Measurements from ENCODE around the gene PBX1. TPM values are rescaled to one million over a fixed set of nuclear protein-coding genes. Genes with fewer than 3 reads are reported as not detected.

PBX1 gene
- total and polyA plus RNA-seq, 2 experiments from 2014 or later: 9.7 to 38.8 TPM

GRCh38 chr1:164590592-164590991, 31.6 kb downstream of the PBX1 start:
- Histone ChIP-seq H3K9me3 (ENCODE audit: low read depth) (no peaks in the 10 kb centered on the region), H3K4me3 (no peak overlapping the region), H3K36me3 (ENCODE audit: low read depth) (no peaks in the 10 kb centered on the region), H4K20me1 (ENCODE audit: insufficient read depth) (no peaks in the 10 kb centered on the region), H3K4me1 (ENCODE audit: insufficient read depth) (peaks cover 27% of the 10 kb centered on the region), H2AFZ (no peak overlapping the region), H3K27ac (no peak overlapping the region), H3K4me2 (ENCODE audit: unreplicated experiment) (no peak overlapping the region), H3K79me2 (ENCODE audit: insufficient read depth) (peaks cover 77% of the 10 kb centered on the region), H3K27me3 (replicated peaks; ENCODE audit: insufficient read depth) (no peaks in the 10 kb centered on the region), H3K9ac (no peak overlapping the region), H3F3A (ENCODE audit: insufficient read depth) (peaks cover 7% of the 10 kb centered on the region; the same call in 1 of the 2 replicates), H3K9me2 (ENCODE audit: insufficient read depth) (peaks cover 3% of the 10 kb centered on the region; the same call in 1 of the 2 replicates)
- in situ Hi-C loops (cut with MboI): no loop called here
- DNase-seq: no peak
- TF ChIP-seq EZH2 (IDR thresholded peaks at IDR 0.05; ENCODE audit: insufficient read depth, poor library complexity, severe bottlenecking) (no peak), EZH2phosphoT487 (IDR thresholded peaks at IDR 0.05; ENCODE audit: insufficient read depth, low read depth) (no peak)
- 88 to 91% methylated on average over 5 of the region's 5 CpGs for WGBS, 2 experiments (ENCODE audit: low coverage in 1 of 2, low lambda C conversion rate in 2 of 2, missing lambda C conversion rate in 2 of 2)

DNA sequence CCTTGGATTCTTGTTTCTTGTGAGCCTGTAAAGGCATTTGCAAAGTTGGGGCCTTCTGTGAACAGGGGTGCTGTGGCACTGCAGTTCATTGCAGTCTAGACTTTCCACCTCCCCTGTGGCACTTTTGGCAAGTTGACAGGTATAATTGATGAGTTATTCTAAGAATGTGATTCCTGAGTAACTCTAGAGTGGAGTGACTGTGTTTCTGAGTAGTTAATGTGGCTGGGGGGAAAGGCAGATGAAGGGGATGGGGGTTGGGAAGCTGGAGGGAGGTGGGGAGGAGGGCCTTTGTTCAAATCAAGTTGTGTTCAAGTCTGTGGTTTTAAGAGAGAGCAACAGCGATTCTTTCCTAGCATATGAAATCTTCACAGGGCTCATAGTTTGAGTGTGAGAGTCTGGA, 32.9 kb downstream of the PBX1 start:
- Histone ChIP-seq H3K9me3 (ENCODE audit: low read depth) (no peaks in the 10 kb centered on the region), H3F3A (ENCODE audit: insufficient read depth) (peaks cover 7% of the 10 kb centered on the region), H3K79me2 (ENCODE audit: insufficient read depth) (peaks cover 78% of the 10 kb centered on the region), H4K20me1 (ENCODE audit: insufficient read depth) (0 out of 2 replicates have a peak, but pooled peaks cover 6% of the 10 kb centered on the region), H3K9ac (no peak overlapping the region), H3K4me1 (ENCODE audit: insufficient read depth) (peaks cover 27% of the 10 kb centered on the region), H3K27ac (peak overlapping the region; percentile 43), H2AFZ (no peak overlapping the region), H3K9me2 (ENCODE audit: insufficient read depth) (peaks cover 6% of the 10 kb centered on the region; the same call in 1 of the 2 replicates), H3K4me2 (ENCODE audit: unreplicated experiment) (peak overlapping the region; percentile 7), H3K4me3 (no peak overlapping the region), H3K36me3 (ENCODE audit: low read depth) (no peaks in the 10 kb centered on the region), H3K27me3 (replicated peaks; ENCODE audit: insufficient read depth) (no peaks in the 10 kb centered on the region)
- DNase-seq: peak; percentile 56
- WGBS, 2 experiments (ENCODE audit: low coverage in 1 of 2, low lambda C conversion rate in 2 of 2, missing lambda C conversion rate in 2 of 2): 50 to 71% methylated on average over 1 of the region's 1 CpG
- in situ Hi-C loops (cut with MboI): no loop called here
- no peak for TF ChIP-seq EZH2 (IDR thresholded peaks at IDR 0.05; ENCODE audit: insufficient read depth, poor library complexity, severe bottlenecking)

DNA sequence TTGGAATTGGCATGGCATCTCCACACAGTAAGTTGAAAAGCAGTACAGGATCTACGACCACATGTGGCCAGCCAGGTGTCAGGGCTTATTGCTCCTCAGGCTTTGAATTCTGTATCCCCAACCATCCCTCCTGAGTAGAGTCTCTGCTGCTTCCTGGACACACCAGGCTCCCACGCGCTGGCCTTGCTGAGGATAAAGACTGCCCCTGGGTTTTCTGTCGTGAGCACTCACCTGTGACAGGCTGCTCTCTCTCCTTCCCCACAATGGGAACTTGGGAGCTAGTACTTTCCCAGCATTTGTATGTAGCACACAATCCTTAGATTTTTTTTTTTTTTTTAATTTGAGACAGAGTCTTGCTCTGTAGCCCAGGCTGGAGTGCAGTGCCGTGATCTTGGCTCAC, 33.6 kb downstream of the PBX1 start:
- Histone ChIP-seq H3K27ac (peak overlapping the region; percentile 43; the same call in 1 of the 2 replicates), H3F3A (ENCODE audit: insufficient read depth) (peaks cover 7% of the 10 kb centered on the region), H3K9ac (no peak overlapping the region), H3K9me3 (ENCODE audit: low read depth) (no peaks in the 10 kb centered on the region), H3K4me3 (no peak overlapping the region), H3K9me2 (ENCODE audit: insufficient read depth) (peaks cover 6% of the 10 kb centered on the region; the same call in 1 of the 2 replicates), H3K36me3 (ENCODE audit: low read depth) (no peaks in the 10 kb centered on the region; the same call in 1 of the 2 replicates), H3K79me2 (ENCODE audit: insufficient read depth) (peaks cover 76% of the 10 kb centered on the region), H3K4me2 (ENCODE audit: unreplicated experiment) (no peak overlapping the region), H2AFZ (no peak overlapping the region), H4K20me1 (ENCODE audit: insufficient read depth) (0 out of 2 replicates have a peak, but pooled peaks cover 6% of the 10 kb centered on the region), H3K27me3 (replicated peaks; ENCODE audit: insufficient read depth) (no peaks in the 10 kb centered on the region), H3K4me1 (ENCODE audit: insufficient read depth) (peaks cover 27% of the 10 kb centered on the region)
- in situ Hi-C loops (cut with MboI): no loop called here
- WGBS, 2 experiments (ENCODE audit: low coverage in 1 of 2, low lambda C conversion rate in 2 of 2, missing lambda C conversion rate in 2 of 2): 97 to 99% methylated on average over 4 to 5 of the region's 5 CpGs
- no peak for DNase-seq
- TF ChIP-seq EZH2 (IDR thresholded peaks at IDR 0.05; ENCODE audit: insufficient read depth, poor library complexity, severe bottlenecking) (no peak), EZH2phosphoT487 (IDR thresholded peaks at IDR 0.05; ENCODE audit: insufficient read depth, low read depth) (no peak)

- no peak overlapping the region for H3K4me3 ChIP-seq
- WGBS, 2 experiments (ENCODE audit: low coverage in 1 of 2, low lambda C conversion rate in 2 of 2, missing lambda C conversion rate in 2 of 2): 47 to 48% methylated on average over 4 of the region's 4 CpGs
- no peak overlapping the region for H3K27ac ChIP-seq
- H3K9ac ChIP-seq: no peak overlapping the region
- H3K4me2 ChIP-seq (ENCODE audit: unreplicated experiment): no peak overlapping the region
- H3K4me1 ChIP-seq (ENCODE audit: insufficient read depth): peaks cover 12% of the 10 kb centered on the region
- H4K20me1 ChIP-seq (ENCODE audit: insufficient read depth): 0 out of 2 replicates have a peak, but pooled peaks cover 6% of the 10 kb centered on the region
- H3K9me3 ChIP-seq (ENCODE audit: low read depth): no peaks in the 10 kb centered on the region
- peaks cover 6% of the 10 kb centered on the region; the same call in 1 of the 2 replicates for H3K9me2 ChIP-seq (ENCODE audit: insufficient read depth)
- TF ChIP-seq EZH2phosphoT487 (IDR thresholded peaks at IDR 0.05; ENCODE audit: insufficient read depth, low read depth) (no peak), EZH2 (IDR thresholded peaks at IDR 0.05; ENCODE audit: insufficient read depth, poor library complexity, severe bottlenecking) (no peak)
- H3K36me3 ChIP-seq (ENCODE audit: low read depth): no peaks in the 10 kb centered on the region; the same call in 1 of the 2 replicates
- H3K27me3 ChIP-seq (replicated peaks; ENCODE audit: insufficient read depth): no peaks in the 10 kb centered on the region
- no peak overlapping the region for H2AFZ ChIP-seq
- peaks cover 7% of the 10 kb centered on the region for H3F3A ChIP-seq (ENCODE audit: insufficient read depth)
- H3K79me2 ChIP-seq (ENCODE audit: insufficient read depth): peaks cover 89% of the 10 kb centered on the region
- DNase-seq: no peak
- in situ Hi-C loops (cut with MboI): no loop called here
These were observed 36.2 kb downstream of the PBX1 start for GRCh38 chr1:164595212-164595611.
